Esophagus squamous epithelium (tissue), 4 donors: Measurements from ENCODE around the gene NFKBIZ.

Source experiments
- POLR2A ChIP-seq, 4 donors: fragments of 450-650 bp; IDR thresholded peaks; one replicate each; pipeline ENCODE4 v1.6.1; 2017; ENCODE audit warnings: antibody characterized with exemption in 4 of 4, mild to moderate bottlenecking in 4 of 4, moderate library complexity in 3 of 4
- TF ChIP-seq, protein P1 (sequence below), 6 experiments: fragments of 450-650 bp in 4 of 6; fragments of 200-600 bp in 2 of 6; sonication (generic) in 2 of 6; IDR thresholded peaks; one replicate each; pipeline ENCODE4 v1.5.1; 2016 to 2019; ENCODE audit warnings: antibody characterized with exemption in 6 of 6, mild to moderate bottlenecking in 4 of 6, moderate library complexity in 4 of 6

- TF ChIP-seq, protein P1, sequence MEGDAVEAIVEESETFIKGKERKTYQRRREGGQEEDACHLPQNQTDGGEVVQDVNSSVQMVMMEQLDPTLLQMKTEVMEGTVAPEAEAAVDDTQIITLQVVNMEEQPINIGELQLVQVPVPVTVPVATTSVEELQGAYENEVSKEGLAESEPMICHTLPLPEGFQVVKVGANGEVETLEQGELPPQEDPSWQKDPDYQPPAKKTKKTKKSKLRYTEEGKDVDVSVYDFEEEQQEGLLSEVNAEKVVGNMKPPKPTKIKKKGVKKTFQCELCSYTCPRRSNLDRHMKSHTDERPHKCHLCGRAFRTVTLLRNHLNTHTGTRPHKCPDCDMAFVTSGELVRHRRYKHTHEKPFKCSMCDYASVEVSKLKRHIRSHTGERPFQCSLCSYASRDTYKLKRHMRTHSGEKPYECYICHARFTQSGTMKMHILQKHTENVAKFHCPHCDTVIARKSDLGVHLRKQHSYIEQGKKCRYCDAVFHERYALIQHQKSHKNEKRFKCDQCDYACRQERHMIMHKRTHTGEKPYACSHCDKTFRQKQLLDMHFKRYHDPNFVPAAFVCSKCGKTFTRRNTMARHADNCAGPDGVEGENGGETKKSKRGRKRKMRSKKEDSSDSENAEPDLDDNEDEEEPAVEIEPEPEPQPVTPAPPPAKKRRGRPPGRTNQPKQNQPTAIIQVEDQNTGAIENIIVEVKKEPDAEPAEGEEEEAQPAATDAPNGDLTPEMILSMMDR (IDR thresholded peaks at IDR 0.05) = no peak
- no peak for TF ChIP-seq POLR2A (IDR thresholded peaks at IDR 0.05)
These were observed 10.7 kb downstream of the NFKBIZ start for GRCh38 chr3:101859882-101860448.
